Panc1 (cell line): Measurements from ENCODE around the gene TENM3.

Source experiments
- CTCF ChIP-seq: fragments of 450-650 bp; IDR thresholded peaks from 2 replicates; pipeline ENCODE4 v1.5.1; 2017; ENCODE audit warnings: mild to moderate bottlenecking
- POLR2AphosphoS5 ChIP-seq: IDR thresholded peaks from 2 replicates; pipeline ENCODE4 v1.6.1; 2012; ENCODE audit warnings: mild to moderate bottlenecking, low read depth, low read length, moderate library complexity
- SIN3A ChIP-seq: IDR thresholded peaks from 2 replicates; pipeline ENCODE4 v1.6.1; 2012; ENCODE audit warnings: low read depth, mild to moderate bottlenecking, low read length, moderate library complexity, borderline replicate concordance; ENCODE audit not compliant: insufficient read depth
- TCF7L2 ChIP-seq: IDR thresholded peaks from 2 replicates; pipeline ENCODE4 v1.6.1; 2011; ENCODE audit warnings: mild to moderate bottlenecking, low read depth, low read length, inconsistent platforms
- TF ChIP-seq, protein P1 (sequence below), 2 experiments: IDR thresholded peaks; 2 replicates each; pipeline ENCODE4 v1.6.1; 2011 to 2012; ENCODE audit warnings: low read depth in 2 of 2, control low read depth in 1 of 2, low read length in 1 of 2, mild to moderate bottlenecking in 1 of 2, moderate library complexity in 1 of 2; ENCODE audit not compliant: insufficient read depth in 1 of 2

- TF ChIP-seq CTCF (no peak), TCF7L2 (no peak), SIN3A (no peak), POLR2AphosphoS5 (no peak)
- TF ChIP-seq, protein P1, sequence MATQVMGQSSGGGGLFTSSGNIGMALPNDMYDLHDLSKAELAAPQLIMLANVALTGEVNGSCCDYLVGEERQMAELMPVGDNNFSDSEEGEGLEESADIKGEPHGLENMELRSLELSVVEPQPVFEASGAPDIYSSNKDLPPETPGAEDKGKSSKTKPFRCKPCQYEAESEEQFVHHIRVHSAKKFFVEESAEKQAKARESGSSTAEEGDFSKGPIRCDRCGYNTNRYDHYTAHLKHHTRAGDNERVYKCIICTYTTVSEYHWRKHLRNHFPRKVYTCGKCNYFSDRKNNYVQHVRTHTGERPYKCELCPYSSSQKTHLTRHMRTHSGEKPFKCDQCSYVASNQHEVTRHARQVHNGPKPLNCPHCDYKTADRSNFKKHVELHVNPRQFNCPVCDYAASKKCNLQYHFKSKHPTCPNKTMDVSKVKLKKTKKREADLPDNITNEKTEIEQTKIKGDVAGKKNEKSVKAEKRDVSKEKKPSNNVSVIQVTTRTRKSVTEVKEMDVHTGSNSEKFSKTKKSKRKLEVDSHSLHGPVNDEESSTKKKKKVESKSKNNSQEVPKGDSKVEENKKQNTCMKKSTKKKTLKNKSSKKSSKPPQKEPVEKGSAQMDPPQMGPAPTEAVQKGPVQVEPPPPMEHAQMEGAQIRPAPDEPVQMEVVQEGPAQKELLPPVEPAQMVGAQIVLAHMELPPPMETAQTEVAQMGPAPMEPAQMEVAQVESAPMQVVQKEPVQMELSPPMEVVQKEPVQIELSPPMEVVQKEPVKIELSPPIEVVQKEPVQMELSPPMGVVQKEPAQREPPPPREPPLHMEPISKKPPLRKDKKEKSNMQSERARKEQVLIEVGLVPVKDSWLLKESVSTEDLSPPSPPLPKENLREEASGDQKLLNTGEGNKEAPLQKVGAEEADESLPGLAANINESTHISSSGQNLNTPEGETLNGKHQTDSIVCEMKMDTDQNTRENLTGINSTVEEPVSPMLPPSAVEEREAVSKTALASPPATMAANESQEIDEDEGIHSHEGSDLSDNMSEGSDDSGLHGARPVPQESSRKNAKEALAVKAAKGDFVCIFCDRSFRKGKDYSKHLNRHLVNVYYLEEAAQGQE (IDR thresholded peaks at IDR 0.05; ENCODE audit: insufficient read depth in 1 of 2, low read depth in 2 of 2, low read length in 1 of 2): no peak
These were observed 126.0 kb downstream of the TENM3 start for GRCh38 chr4:182369211-182369610.
